ENCODE measurements around the gene ARHGAP6. TPM values are rescaled to one million over a fixed set of nuclear protein-coding genes. Genes with fewer than 3 reads are reported as not detected.

The ARHGAP6 gene
- total and polyA plus RNA-seq, 2 of the 4 experiments (the other 2 are of a cell fraction) = 1.4 to 1.8 TPM

DNA sequence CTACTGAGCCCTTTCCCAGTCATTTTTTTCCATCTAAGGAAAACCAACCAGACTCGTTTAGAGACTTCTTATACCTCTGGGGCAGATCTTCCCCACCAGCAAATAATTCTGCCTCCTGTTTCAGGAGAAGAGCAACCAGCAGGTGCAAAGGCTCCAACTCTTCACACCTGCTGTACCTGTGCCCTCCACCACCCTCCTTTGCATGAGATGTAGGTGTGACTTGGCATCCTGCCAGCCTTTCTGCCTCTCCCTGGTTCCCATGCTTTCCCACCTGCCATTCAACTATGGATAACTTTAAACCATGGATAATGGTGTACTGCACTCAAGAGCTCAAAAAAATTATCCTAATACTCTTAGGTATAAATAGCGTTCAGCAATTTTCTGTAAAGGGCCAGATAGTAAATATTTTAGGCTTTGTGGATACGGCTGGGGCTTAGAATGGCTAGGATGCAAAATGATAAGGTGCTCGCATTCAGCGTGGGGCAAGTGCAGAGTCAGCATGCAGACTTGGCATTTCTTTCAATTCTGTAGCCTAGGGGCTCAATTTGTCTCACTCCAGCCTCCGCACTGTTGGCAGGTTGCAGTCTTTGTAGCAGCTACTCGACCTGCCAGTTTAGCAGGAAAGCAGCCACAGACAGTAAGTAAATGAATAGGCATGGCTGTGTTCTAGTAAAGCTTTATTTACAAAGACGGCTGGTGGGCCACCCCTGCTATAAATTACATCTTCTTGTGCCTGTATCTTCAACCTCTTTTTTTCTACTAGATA is 474.8 kb downstream of the ARHGAP6 start:
- H2BK15ac ChIP-seq (ENCODE audit: low read depth, low read length) = no peak overlapping the region
- dilution Hi-C loops (cut with HindIII; ENCODE audit: low sequenced_read_pairs, unreplicated experiment) = no loop called here
- DNase-seq (no peak), ATAC-seq (ENCODE audit: low read depth) (no peak)
- H3K4me2 ChIP-seq (ENCODE audit: low read depth, low read length) = no peak overlapping the region
- intact Hi-C loops (cut with micrococcal nuclease) = no loop called here
- no peak overlapping the region for H2BK120ac ChIP-seq (ENCODE audit: low read depth, low read length)
- H3K27ac ChIP-seq (ENCODE audit: insufficient read depth, low read length) = no peak overlapping the region
- no peak overlapping the region for H4K91ac ChIP-seq (ENCODE audit: insufficient read depth, low read depth, low read length)
- in situ Hi-C loops (cut with MboI; ENCODE audit: low sequenced_read_pairs) = no loop called here
- H3K18ac ChIP-seq (ENCODE audit: low read depth, low read length) = no peak overlapping the region
- H2BK20ac ChIP-seq (ENCODE audit: low read depth, low read length) = no peak overlapping the region
- H3K9ac ChIP-seq (ENCODE audit: low read depth, low read length) = no peak overlapping the region
- WGBS, 2 experiments (ENCODE audit: extremely low coverage in 2 of 2, insufficient read length in 1 of 2) = no CpG with 5 or more reads among the region's 8 CpGs
- no peaks in the 10 kb centered on the region; the same call in 1 of the 2 replicates for H3K4me1 ChIP-seq (ENCODE audit: control insufficient read depth, insufficient read depth, low read length)
- H4K20me1 ChIP-seq (ENCODE audit: insufficient read depth, low read length) = no peaks in the 10 kb centered on the region
- no peak overlapping the region for H3K23ac ChIP-seq (ENCODE audit: low read depth, low read length)
- no peak overlapping the region for H3K4ac ChIP-seq (ENCODE audit: low read depth, low read length)
- peaks cover 4% of the 10 kb centered on the region; the same call in 1 of the 2 replicates for H3K9me1 ChIP-seq (ENCODE audit: insufficient read depth, low read length)
- no peak overlapping the region for H3K14ac ChIP-seq (replicated peaks; ENCODE audit: low read depth, low read length)
- no peak overlapping the region for H2AK5ac ChIP-seq (ENCODE audit: low read depth, low read length)
- H4K5ac ChIP-seq (ENCODE audit: low read depth, low read length) = no peak overlapping the region
- H2AFZ ChIP-seq (replicated peaks; ENCODE audit: low read length, poor library complexity) = no peak overlapping the region
- H3K56ac ChIP-seq (ENCODE audit: extremely low read depth, insufficient read depth, low read length) = no peak overlapping the region
- ChIA-PET CTCF (interaction anchor here (0.5 kb wide), 1 partner anchor 245 kb away, joined by 3 read pairs; no protein-coding TSS in a partner anchor), POLR2A (ENCODE audit: unreplicated experiment) (no interaction called here)
- BruUV-seq (replicated peaks) = no TSS peak
- no peaks in the 10 kb centered on the region for H3K9me3 ChIP-seq (ENCODE audit: control insufficient read depth, insufficient read depth, low read length)
- H4K8ac ChIP-seq (ENCODE audit: low read depth in 2 of 2, low read length in 2 of 2) = no peak overlapping the region
- no peaks in the 10 kb centered on the region for H3K79me1 ChIP-seq (ENCODE audit: low read depth in 1 of 2, low read length in 2 of 2)
- H3K27me3 ChIP-seq (ENCODE audit: control insufficient read depth, insufficient read depth, low read length) = no peaks in the 10 kb centered on the region
- TF ChIP-seq FOS (IDR thresholded peaks at IDR 0.05; ENCODE audit: low read depth, low read length) = no peak
- TF ChIP-seq MXI1 (IDR thresholded peaks at IDR 0.05; ENCODE audit: borderline replicate concordance, low read depth, low read length) = no peak
- TF ChIP-seq RFX5 (IDR thresholded peaks at IDR 0.05; ENCODE audit: low read depth, low read length) = no peak
- no peak for TF ChIP-seq MAZ (IDR thresholded peaks at IDR 0.05; ENCODE audit: borderline replicate concordance, low read depth, low read length)
- TF ChIP-seq RAD21 (IDR thresholded peaks at IDR 0.05; ENCODE audit: low read length) = no peak
- TF ChIP-seq POLR2A (IDR thresholded peaks at IDR 0.05; ENCODE audit: low read depth, low read length) = no peak
- TF ChIP-seq ELK1 (IDR thresholded peaks at IDR 0.05; ENCODE audit: borderline replicate concordance, low read depth, low read length) = no peak
- TF ChIP-seq, protein P1, sequence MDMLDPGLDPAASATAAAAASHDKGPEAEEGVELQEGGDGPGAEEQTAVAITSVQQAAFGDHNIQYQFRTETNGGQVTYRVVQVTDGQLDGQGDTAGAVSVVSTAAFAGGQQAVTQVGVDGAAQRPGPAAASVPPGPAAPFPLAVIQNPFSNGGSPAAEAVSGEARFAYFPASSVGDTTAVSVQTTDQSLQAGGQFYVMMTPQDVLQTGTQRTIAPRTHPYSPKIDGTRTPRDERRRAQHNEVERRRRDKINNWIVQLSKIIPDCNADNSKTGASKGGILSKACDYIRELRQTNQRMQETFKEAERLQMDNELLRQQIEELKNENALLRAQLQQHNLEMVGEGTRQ (IDR thresholded peaks at IDR 0.05; ENCODE audit: low read depth, low read length) = no peak
- no peak for TF ChIP-seq BHLHE40 (IDR thresholded peaks at IDR 0.05; ENCODE audit: low read depth, low read length)
- TF ChIP-seq CEBPB (IDR thresholded peaks at IDR 0.05; ENCODE audit: low read depth, low read length) = no peak
- TF ChIP-seq NFE2L2 (IDR thresholded peaks at IDR 0.05; ENCODE audit: low read depth, low read length) = no peak
- TF ChIP-seq CHD1 (IDR thresholded peaks at IDR 0.05; ENCODE audit: low read depth, low read length) = no peak
- no peak for TF ChIP-seq MAFK (IDR thresholded peaks at IDR 0.05; ENCODE audit: low read depth, low read length)
- TF ChIP-seq, protein P2, sequence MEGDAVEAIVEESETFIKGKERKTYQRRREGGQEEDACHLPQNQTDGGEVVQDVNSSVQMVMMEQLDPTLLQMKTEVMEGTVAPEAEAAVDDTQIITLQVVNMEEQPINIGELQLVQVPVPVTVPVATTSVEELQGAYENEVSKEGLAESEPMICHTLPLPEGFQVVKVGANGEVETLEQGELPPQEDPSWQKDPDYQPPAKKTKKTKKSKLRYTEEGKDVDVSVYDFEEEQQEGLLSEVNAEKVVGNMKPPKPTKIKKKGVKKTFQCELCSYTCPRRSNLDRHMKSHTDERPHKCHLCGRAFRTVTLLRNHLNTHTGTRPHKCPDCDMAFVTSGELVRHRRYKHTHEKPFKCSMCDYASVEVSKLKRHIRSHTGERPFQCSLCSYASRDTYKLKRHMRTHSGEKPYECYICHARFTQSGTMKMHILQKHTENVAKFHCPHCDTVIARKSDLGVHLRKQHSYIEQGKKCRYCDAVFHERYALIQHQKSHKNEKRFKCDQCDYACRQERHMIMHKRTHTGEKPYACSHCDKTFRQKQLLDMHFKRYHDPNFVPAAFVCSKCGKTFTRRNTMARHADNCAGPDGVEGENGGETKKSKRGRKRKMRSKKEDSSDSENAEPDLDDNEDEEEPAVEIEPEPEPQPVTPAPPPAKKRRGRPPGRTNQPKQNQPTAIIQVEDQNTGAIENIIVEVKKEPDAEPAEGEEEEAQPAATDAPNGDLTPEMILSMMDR (conservative IDR thresholded peaks at IDR 0.05; ENCODE audit: low read depth, low read length) = no peak
- TF ChIP-seq RCOR1 (IDR thresholded peaks at IDR 0.05; ENCODE audit: insufficient replicate concordance, low read length) = no peak
- no peak for TF ChIP-seq SMC3 (IDR thresholded peaks at IDR 0.05; ENCODE audit: low read depth, low read length)
- no peak overlapping the region for H2BK5ac ChIP-seq (ENCODE audit: low read depth, low read length, poor library complexity, severe bottlenecking)
- no peak overlapping the region for H2AK9ac ChIP-seq (replicated peaks; ENCODE audit: low read depth, low read length, poor library complexity)
- no peaks in the 10 kb centered on the region for H3K36me3 ChIP-seq (ENCODE audit: control insufficient read depth, insufficient read depth, low read length)
- H3K4me3 ChIP-seq (ENCODE audit: insufficient read depth, low read depth, low read length) = no peak overlapping the region
